Tongue (tissue), 2 donors: ENCODE results near the gene HDAC4. TPM values are rescaled to one million over a fixed set of nuclear protein-coding genes. Genes with fewer than 3 reads are reported as not detected.

Experiments
- DNase-seq: peaks from one replicate; pipeline ENCODE4 v3.0.0-alpha.2; 2015
- total RNA-seq: library from RNA; depleted of rRNA; stranded (reverse); fragments of >200 nt; gene quantifications from one replicate; pipeline ENCODE4 v1.2.3, GENCODE V29; 2014

The HDAC4 gene
- total RNA-seq, 1 donor from 2014 or later, result 34.2 TPM

DNA sequence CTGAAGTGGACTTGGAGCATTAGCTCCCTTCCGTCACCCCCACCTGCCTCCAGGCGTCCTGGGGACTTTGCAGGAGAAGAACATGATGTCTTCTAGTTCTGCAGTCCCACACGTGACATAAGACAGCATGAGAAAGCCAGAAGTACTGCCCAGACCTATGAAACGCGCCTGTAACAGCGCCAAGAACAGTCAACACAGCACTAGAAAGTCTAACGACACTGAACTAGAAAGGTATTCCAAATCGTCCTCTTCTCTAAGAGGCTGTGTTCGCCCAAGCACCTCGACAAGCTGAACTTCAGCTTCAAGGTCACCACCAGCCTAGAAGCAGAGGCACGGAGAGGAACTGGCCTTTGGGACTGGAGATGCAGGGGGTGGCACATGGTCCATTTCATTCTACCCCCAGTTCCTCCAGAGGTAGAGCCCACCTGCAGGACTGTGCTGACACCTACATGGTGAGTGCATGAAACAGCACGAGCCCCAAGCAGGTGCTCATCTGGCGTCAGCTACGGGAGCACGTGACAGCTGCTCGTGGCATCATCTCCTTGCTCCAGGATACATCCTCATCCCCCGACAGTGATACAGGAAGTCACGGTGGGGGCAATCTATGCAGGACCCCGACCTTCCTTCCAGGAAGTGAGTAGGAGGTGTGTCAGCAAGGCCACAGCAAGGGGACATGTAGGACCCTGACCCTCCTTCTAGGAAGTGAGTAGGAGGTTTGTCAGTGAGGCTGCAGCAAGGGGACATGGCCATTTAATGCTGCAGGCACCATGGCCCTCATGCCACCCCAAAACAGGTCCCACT lies 3.7 kb downstream of the HDAC4 start:
- DNase-seq, result peak; percentile 64

DNA sequence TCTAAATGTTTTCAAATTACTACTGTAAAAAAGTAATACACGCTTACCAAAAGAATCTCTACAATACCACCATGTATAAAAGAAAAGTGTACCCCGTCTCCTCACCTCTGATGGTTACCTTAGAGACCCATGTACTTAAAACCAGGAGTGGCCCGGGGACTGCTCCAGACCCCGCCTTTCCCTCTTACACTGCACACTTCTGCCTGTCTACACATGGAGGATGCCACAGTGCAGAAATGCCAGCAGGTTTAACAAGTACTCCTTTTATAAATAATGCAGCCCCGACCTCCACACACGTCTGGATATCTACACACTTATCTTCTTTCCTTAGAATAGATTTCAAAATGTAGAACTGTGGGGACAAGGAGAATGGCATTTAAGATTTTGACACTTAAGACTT lies 5.3 kb downstream of the HDAC4 start:
- no peak for DNase-seq

DNA sequence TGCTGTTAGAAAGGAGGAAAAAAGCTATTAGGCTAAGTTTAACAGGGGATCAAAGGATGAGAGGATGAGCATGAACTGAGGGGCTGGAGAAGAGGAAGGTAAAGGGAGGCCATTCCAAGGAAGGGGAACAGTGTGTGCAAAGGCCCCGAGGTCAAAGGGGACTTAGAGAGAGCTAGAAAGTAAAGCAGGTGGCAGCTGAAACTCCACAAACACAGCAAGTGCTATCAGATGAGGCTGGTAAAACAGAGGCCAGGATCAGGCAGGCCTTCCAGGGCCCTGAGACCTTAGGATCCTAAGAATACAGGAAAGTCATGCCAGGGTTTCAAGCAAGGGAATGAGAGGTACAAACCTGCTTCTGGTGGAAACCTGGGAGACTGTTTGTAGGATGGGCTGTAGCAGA lies 5.8 kb downstream of the HDAC4 start:
- no peak for DNase-seq

DNA sequence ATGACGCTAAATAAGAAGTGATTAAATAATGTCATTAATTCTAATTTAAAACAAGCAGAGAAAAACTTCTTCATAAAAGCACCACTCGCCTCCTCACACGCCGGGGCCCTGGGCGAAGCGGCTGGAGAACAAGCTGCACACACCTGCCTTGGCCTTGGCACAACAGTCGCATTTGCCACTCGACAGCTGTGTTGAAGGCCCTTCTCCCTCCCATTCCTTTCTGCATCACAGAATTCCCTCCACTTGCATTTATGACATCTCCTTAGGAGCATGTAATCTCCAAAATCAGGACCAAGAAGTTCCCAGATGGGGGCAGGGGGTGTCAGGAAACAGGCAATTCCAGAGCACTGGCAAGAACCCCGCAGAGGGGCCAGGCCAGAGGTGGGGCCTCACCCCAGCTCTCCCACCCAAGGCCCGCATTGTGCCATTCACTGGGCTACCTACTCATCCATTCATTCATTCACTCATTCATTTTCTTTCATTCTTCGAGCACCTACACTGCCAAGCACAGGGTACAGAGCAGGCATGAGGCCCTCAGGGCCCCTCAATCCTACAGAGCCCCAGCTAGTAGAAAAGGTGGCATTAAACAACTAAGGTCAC lies 6.4 kb downstream of the HDAC4 start:
- DNase-seq, result peak; percentile 93

DNA sequence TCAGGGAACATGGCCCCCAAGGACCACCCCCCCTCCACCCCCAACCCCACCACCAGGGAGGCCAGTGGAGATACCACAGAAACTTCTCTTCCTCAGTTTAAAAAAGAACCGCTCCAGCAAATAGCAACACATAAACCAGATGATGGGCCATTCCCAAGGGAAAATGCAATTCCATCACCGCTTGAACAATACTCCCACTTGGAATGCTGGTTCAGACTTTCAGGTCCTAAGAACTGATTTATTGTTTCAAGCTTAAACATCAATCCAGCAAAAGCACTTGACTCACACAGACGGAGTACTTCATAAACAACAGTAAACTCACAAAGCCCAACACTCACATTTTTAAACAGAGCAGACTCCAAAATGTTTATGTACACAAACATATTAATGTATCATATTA lies 6.9 kb downstream of the HDAC4 start:
- peak; percentile 39 for DNase-seq

DNA sequence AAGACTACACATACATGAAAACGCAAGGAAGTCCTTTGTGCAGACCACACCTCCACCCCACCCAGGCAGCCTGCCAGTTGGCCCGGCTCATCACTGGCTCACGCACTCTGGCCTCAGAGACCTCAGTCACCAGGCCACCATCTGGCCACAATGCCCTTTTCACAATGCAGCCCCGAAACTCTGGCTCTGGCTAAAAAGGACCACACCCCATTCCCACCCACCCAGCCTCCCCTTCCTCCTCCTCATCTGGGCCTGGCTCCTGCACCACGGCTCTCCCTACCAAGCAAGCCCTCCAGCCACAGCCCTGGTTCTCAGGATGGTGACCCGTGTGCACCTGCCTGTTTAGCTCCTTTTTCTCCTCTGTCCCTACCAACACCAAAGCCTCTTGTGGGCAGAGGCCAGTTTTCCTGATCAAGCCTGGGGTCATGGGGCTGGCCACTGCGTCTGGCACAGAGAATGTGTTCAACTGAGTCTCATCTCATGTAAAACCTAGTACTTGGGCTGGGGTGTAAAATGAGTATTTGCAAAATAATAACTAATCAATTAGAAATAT lies 7.4 kb downstream of the HDAC4 start:
- DNase-seq, result peak; percentile 56

DNA sequence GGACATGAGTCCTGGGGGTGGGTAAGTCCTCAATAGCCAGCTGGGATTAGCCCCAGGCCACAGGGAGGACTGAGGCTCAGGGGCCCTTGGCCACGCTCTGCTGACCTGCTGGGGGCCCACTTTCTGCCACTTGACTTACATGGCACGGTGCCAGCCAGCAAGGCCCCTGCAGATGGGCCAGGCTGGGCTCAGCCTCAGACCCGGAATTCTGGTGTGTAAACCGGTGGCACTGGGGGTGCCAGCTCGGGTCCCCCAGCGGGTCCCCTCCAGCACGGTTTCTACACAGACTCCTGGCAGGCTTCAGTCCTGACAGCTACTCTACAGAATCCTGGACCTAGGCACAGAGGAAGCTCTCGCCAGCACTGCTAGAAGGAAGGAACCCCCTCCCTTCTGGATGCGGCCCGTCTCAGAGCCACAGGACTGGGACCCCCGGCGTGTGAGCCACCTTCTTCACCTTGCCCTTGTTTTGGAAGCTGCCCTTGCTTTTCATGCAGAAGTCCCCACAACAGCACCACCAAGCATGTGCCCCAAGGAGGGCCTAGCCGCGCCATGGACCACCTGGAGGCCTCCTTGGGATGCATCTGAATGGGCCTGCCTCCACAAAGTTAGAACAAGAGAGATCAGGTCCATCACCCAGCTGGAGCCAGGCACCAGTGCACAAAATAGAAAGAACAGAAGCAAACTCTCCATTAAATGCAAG lies 8.0 kb downstream of the HDAC4 start:
- DNase-seq, result no peak

DNA sequence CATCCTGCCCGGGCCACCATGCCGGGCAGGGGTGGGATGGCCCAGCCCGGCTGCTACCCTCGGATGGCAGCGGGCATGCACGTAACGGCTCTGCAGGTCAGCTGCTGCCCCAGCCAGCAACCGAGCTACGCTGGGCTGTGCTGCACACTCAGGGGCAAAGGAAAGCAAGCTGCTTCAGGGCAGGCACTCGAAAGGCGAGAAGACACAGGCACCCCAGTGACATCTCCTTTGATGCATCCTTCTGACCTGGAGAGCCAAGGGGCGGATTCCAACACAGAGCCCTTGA lies 8.8 kb downstream of the HDAC4 start:
- DNase-seq, result no peak

DNA sequence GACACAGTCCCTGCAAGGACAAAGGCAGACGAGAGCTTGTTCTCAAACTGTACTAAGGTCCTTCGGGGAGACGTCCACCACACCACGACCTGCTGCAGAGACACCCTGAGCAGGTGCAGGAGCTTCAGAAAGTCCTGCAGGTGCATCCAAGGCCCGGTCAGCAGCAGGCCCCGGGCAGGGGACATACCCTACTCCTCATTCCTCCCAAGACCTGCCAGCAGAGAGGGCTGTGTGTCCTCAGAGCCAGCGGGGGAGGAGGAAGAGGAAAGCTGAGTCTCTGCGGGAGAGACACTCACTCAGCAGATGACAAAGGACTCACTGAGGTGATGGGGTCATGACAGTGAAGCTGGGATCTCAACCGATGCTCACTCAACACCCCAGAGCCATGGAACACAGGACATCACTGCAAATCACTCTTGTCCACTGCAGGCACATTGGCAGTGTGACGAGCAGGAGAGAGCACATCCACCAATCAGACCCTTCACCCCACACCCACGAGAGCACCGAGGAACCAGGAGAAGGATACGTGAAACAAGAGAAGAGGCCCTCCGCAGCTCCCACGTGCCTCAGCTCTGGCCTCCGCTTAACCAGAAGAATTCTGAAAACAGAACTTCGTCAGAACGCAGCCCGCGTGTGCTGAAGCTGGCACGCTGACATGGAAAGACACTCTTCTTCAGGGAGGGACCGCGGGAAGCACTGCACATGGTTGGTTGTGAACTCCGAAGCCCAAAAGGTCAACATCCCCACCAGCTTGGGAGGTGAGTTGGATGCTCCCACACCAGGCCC lies 9.3 kb downstream of the HDAC4 start:
- no peak for DNase-seq

DNA sequence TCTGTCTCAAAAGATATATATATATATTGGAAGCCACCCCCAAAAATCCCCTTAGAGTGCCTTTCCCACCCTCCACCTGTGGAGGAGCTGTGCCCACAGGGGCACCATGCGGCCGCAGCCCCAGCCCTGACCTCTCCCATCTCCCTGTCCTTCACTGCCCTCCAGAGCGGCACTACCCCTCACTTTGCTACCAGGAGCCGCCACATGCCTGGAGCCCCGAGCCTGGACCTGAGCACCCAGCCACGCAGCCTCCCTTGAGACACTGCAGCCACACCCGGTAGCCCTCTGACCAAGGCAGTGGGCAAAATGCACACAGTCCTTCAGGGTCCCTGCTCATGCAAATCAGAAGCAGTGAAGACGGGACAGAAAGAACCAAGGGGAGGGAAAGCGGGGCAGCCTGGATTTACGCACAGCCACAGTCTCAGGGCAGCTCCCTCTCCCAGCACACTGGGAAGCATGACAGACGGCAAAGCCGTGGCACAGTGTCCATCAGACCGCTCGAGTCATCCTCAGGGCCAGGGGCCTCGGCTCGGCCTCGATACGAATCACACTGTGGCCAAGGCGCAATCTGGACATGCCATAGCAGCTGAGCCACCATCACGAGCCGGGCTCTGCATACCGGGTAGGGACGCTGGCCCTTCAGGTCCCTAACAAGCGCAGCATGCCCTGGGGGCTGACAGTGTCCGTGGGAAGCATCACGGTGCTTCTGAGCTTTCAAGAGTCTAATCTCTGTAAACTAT lies 10.1 kb downstream of the HDAC4 start:
- DNase-seq, result no peak

DNA sequence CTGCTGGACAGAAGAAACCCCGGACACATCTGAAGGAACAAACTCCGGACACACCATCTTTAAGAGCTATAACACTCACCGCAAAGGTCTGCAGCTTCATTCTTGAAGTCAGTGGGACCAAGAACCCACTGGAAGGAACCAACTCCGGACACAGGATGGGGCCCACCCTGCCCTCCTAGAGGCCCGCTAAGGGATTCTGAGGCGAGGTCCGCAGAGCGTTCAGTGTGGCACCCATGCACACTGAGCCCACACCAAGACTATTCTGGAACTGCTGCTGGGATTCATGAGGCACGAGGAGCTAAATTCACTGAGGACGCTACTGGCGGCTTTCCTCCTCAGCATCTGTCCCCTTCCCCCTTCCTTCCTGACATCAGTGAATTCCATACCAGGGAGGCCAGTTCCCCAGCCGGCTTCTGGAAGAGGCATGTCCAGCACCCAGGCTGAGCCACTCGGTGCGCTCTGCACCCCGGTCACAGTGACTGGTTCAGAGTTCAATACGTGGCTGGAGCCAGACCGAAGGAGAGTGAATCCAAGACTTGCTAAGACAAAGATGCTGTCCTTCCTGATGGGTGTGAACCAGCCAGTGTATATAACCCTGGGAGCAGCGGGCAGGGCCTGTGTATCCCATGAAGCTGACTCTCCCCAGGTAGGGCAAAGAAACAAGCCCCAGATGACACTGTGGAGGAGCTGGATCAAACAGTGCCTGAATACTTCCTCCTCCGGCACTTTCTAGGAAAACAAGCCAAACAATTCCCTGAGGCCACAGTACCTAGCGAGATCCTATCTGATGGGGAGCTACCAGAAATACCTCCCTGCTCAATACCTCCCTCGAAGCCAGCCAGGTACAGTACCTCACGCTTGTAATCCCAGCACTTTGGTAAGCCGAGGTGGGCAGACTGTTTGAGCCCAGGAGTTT lies 11.1 kb downstream of the HDAC4 start:
- no peak for DNase-seq

DNA sequence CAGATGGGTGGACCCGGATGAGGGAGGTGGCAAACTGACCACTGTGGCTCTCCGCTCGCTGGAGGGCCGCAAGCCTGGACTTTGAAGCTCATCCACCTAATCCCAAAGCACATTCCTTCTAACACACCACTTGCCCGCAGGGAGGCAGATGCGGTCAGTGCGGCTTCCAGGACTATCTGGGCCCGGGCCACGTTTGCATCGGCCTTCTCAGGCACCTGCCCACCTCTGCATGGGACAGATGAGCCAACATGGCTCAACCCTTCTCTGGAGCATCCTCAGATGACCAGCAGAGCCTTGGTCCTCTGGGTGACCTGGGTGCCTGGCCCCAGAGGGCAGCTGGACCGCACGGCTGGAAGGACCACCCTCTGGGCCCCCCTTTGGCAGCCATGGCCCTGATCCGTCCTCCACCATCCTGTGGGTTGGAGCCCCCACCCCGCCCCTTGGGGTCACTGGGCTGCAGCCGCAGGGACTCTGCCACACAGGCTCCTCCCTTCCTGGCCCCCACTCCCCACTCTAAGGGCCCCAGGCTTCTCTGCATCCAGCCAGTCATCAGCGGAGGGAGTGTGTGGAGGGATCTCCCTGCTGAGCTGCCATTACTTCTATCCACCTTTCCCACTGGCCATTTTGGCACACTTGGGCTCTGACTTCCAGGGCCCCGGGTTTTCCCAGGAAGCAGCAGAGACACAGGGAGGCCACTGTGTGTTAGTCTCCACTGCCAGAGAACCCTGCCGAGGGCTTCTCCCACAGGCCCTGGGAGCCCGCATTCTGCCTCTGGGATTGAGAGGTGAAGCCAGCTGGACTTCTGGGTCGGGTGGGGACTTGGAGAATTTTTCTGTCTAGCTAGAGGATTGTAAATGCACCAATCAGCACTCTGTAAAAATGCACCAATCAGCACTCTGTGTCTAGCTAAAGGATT lies 12.3 kb downstream of the HDAC4 start:
- DNase-seq, result no peak

DNA sequence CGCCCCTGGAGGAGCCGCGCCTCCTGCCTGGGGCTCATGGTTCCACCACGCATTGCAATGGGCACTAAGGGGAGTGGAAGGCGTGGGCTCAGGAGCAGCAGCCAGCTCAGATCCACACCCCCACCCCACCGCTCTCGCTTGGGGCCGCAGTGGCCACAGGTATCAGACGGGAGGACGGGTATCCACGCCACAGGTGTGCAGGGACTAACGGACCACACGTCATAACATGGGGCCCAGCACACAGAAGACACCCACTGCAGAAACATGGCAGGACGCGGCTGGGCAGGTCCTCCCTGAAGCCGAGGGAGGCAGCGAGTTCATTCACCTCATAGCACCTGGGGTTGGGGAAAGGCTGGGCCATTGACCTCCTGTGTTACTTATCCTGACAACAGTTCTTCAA lies 13.0 kb downstream of the HDAC4 start:
- DNase-seq, result no peak

DNA sequence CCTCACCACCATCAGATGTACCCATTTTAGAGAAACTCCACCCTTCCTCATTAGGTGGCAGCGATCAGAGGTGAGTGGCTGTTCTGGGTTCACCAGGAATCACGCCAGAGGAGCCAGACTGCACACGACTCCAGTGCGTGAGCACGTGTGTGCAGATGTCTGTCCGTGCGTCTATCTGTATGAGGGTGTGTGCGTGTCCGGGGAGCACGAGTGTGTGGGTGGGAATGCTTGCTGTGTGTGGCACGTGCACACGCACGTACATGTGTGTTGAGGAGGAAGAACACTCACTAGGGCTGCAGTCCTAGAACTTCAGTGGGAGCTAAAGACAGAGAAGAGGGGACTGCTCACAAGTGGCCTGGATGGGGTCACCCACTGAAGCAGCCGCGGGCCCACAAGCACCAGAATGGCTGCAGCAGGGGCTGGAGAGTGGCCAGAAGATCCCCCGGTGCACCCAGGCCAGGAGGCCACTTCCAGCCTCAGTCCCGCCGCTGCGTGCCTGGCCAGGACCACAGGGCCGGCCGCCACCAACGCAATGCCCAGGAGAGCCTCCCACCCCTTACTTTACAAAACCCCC lies 13.9 kb downstream of the HDAC4 start:
- no peak for DNase-seq

DNA sequence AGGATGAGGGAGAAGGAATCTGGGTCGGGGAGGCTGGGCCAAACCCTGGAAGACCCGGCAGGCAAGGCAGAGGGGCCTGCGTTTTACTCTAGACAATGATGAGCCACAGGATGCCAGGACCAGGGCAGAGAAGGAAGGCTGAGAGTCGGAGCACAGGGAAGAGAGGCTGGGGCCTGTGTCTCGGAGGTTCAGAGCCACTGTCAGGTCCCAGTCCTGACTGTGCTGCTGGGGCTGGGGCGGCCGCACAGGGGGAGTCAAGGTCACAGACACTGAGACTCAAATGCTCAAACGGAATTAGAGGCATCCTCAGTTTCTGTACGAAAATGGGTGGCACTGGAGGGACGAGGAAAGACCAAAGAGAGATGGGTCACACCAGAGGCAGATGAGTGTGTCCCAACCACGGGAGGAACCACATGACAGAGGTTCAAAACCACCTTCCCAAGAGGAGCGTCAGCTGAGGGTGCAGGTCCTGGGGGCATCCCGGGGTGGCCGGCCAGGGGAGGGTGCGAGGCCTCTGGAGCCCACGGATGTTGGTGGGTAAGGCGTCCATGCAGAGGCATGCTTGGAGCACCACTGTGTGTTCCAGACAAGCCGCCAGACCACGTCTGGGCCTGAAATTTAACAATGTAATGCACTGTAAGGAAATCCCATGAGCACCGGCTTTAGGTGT lies 14.7 kb downstream of the HDAC4 start:
- DNase-seq, result no peak

DNA sequence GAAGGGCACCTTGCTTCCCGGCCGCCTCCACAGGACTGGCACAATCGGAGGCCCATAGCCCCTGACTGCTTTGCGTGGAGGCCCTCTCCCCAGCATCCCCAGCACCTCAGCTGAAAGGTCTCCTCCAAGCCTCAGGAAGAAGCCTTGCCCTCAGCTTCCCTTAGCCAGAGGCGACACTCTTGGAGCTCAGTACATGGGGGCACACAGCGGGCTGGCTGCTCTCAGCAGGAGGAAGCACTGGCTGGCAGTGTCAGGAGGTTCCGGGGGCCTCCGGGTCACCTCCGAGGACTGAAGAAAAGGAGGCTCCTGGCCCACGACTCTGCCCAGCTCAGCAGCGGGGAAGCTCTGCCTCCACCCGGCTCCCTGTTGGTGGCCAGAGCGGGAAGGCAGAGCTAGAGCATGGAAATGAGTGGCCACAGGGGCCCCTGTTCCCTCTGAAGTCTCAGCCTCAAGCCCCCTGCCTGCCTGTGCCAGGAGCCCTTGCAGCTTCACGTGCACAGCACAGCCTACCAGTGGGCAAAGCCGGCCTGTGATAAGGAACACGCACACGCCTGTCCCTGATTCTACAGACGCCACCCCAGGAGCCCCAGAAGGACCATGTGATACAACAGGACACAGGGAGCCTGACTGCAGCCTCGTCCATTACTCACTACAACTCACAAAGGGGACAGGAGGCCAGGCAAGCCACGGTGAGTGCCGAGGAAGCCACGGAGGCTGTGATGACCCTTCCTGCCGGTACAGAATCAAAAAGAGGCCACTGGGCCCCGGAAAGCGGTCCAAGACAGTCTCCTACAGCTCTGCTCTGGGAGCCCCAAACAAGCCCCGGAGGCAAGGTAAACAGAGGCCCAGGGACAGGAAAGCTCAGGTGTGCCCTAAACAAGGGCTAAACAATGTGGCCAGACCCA lies 15.5 kb downstream of the HDAC4 start:
- no peak for DNase-seq

DNA sequence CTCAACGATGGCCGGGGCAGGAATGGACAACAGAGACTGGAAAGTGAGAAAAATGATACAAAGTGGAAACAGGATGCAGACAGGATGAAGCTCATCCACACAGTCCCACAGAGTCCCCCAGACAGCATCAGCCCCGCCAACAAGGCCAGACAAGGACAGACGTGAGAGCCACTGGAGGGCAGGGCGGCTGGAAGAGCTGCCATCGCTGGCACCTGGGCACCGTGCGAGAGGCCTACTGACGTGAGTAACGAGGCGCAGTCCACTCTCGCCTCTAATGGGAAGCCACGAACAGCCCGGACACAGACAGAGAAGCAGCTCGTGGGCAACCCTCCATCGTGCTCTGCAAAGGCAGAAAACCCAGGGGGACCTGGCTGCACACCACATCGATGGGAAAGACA lies 17.1 kb downstream of the HDAC4 start:
- no peak for DNase-seq
